ENCODE data around the gene HS6ST3.

- no peak for TF ChIP-seq POLR2A (IDR thresholded peaks at IDR 0.05)
- no peak for TF ChIP-seq CTCF (IDR thresholded peaks at IDR 0.05)
Measured at GRCh38 chr13:96824140-96824539, 734.2 kb downstream of the HS6ST3 start.

All from adrenal gland (tissue), 5 donors.